HL-60/S4 (cell line): Measurements from ENCODE around the gene SERPINA9.
"Not testable (repeated sequence)": the region's sequence is repeated elsewhere in the genome, so short reads cannot be mapped to it uniquely, and the experiment has no call there.

Experiments used
- in situ Hi-C: fragments of 300-500 bp; cut with MboI; formaldehyde crosslinking; loops from 2 replicates; pipeline ENCODE4 v1.14.3; 2022; ENCODE audit warnings: low sequenced_read_pairs

The SERPINA9 gene

GRCh38 chr14:94476023-94476422 lies at the start of gene SERPINA9:
SERPINA9 (minus strand) TSS chr14:94476197; CDS start chr14:94469840, 6,357 bp downstream.
- in situ Hi-C loops: no loop called here

GRCh38 chr14:94524093-94524492 lies 48.1 kb upstream of the SERPINA9 start:
- in situ Hi-C loops: no loop called here

GRCh38 chr14:94523265-94523664 lies 47.3 kb upstream of the SERPINA9 start:
- in situ Hi-C loops: no loop called here

GRCh38 chr14:94522115-94522724 lies 46.2 kb upstream of the SERPINA9 start:
- in situ Hi-C loops: no loop called here

GRCh38 chr14:94521375-94522114 lies 45.5 kb upstream of the SERPINA9 start:
- in situ Hi-C loops: no loop called here

GRCh38 chr14:94517641-94518257 lies 41.8 kb upstream of the SERPINA9 start:
- in situ Hi-C loops: no loop called here

GRCh38 chr14:94517248-94517640 lies 41.2 kb upstream of the SERPINA9 start:
- in situ Hi-C loops: no loop called here

GRCh38 chr14:94515856-94516255 lies 39.9 kb upstream of the SERPINA9 start:
- in situ Hi-C loops: no loop called here

- in situ Hi-C loops: no loop called here
Observed at GRCh38 chr14:94515426-94515825, 39.4 kb upstream of the SERPINA9 start.

GRCh38 chr14:94514351-94514750 lies 38.4 kb upstream of the SERPINA9 start:
- in situ Hi-C loops: no loop called here

- in situ Hi-C loops: not testable (repeated sequence)
Observed at GRCh38 chr14:94510481-94510880, 34.5 kb upstream of the SERPINA9 start.

- in situ Hi-C loops: no loop called here
Observed at GRCh38 chr14:94509356-94509755, 33.4 kb upstream of the SERPINA9 start, which contains the start of gene SERPINA12. SERPINA12 (minus strand) TSS chr14:94509469; CDS start chr14:94498397, 11,072 bp downstream.

- in situ Hi-C loops: no loop called here
Observed at GRCh38 chr14:94505641-94506040, 29.6 kb upstream of the SERPINA9 start.

GRCh38 chr14:94505206-94505605 lies 29.2 kb upstream of the SERPINA9 start:
- in situ Hi-C loops: no loop called here

- in situ Hi-C loops: no loop called here
Observed at GRCh38 chr14:94501588-94502516, 25.9 kb upstream of the SERPINA9 start.

GRCh38 chr14:94500264-94500663 lies 24.3 kb upstream of the SERPINA9 start:
- in situ Hi-C loops: no loop called here

- in situ Hi-C loops: no loop called here
Observed at GRCh38 chr14:94499673-94500072, 23.7 kb upstream of the SERPINA9 start.

- in situ Hi-C loops: no loop called here
Observed at GRCh38 chr14:94498215-94498614, 22.2 kb upstream of the SERPINA9 start.

GRCh38 chr14:94494085-94494484 lies 18.1 kb upstream of the SERPINA9 start:
- in situ Hi-C loops: no loop called here

- in situ Hi-C loops: no loop called here
Observed at GRCh38 chr14:94491511-94491910, 15.5 kb upstream of the SERPINA9 start.

GRCh38 chr14:94489336-94489735 lies 13.3 kb upstream of the SERPINA9 start:
- in situ Hi-C loops: no loop called here
